Breast epithelium (tissue), 3 donors: ENCODE measurements around the gene FRA10AC1.

Experiments used
- CTCF ChIP-seq, 3 donors: fragments of 450-650 bp; IDR thresholded peaks; one replicate each; pipeline ENCODE4 v1.5.1; 2016 to 2017; ENCODE audit warnings: antibody characterized with exemption in 3 of 3, mild to moderate bottlenecking in 3 of 3, moderate library complexity in 3 of 3
- POLR2A ChIP-seq: fragments of 450-650 bp; IDR thresholded peaks from one replicate; pipeline ENCODE4 v1.6.1; 2016; ENCODE audit warnings: antibody characterized with exemption, mild to moderate bottlenecking, moderate library complexity
- POLR2AphosphoS5 ChIP-seq, 3 donors: sonication (generic); formaldehyde crosslinking; IDR thresholded peaks; one replicate each; pipeline ENCODE4 v1.6.1; 2017; ENCODE audit warnings: antibody characterized with exemption in 3 of 3

GRCh38 chr10:93742633-93743349 lies 40.4 kb upstream of the FRA10AC1 start:
- no peak for TF ChIP-seq POLR2A
- TF ChIP-seq CTCF (IDR thresholded peaks at IDR 0.05), result no peak
- no peak for TF ChIP-seq POLR2AphosphoS5 (IDR thresholded peaks at IDR 0.05)
